A673 (cell line): ENCODE measurements around the gene ZNRD2. TPM values are rescaled to one million over a fixed set of nuclear protein-coding genes. Genes with fewer than 3 reads are reported as not detected.

Experiments
- BruUV-seq: library from RNA; stranded (reverse); fragments of 400-500 nt; replicated peaks from 2 replicates; lab custom pipeline; 2021; lab: Mats Ljungman, UMichigan
- CTCF ChIA-PET: fragments of 300-600 bp; sonication (Branson Sonifier 250); formaldehyde crosslinking; loops from one replicate; lab custom pipeline; 2022; ENCODE audit warnings: antibody characterized with exemption; lab: Charles Lee
- POLR2A ChIA-PET: fragments of 300-600 bp; sonication (Branson Sonifier 250); formaldehyde crosslinking; loops from one replicate; lab custom pipeline; 2022; ENCODE audit warnings: antibody characterized with exemption; ENCODE audit not compliant: low non-redundant PET; lab: Charles Lee
- DNase-seq: peaks from one replicate; pipeline ENCODE4 v3.0.0-alpha.2; 2015; ENCODE audit warnings: low spot score
- H3K27ac ChIP-seq: fragments of 200-600 bp; sonication (generic); 2 replicates; pipeline ENCODE4 v1.5.1; 2016; ENCODE audit warnings: mixed run types, low read depth, mild to moderate bottlenecking, mixed read lengths, antibody characterized with exemption, low read length; ENCODE audit not compliant: poor library complexity, severe bottlenecking
- H3K27me3 ChIP-seq: fragments of 200-600 bp; sonication (generic); replicated peaks from 2 replicates; pipeline ENCODE4 v1.6.1; 2017; ENCODE audit warnings: mixed run types, low read depth, mild to moderate bottlenecking, mixed read lengths, antibody characterized with exemption, low read length; ENCODE audit not compliant: insufficient read depth, poor library complexity
- H3K36me3 ChIP-seq: fragments of 200-600 bp; sonication (generic); 2 replicates; pipeline ENCODE4 v1.6.1; 2016; ENCODE audit warnings: mixed run types, mild to moderate bottlenecking, mixed read lengths, antibody characterized with exemption, low read length; ENCODE audit not compliant: insufficient read depth, poor library complexity, severe bottlenecking
- H3K4me1 ChIP-seq: fragments of 200-600 bp; sonication (generic); 2 replicates; pipeline ENCODE4 v1.6.1; 2017; ENCODE audit warnings: mixed run types, mild to moderate bottlenecking, mixed read lengths, antibody characterized with exemption, low read length; ENCODE audit not compliant: insufficient read depth, poor library complexity, severe bottlenecking
- H3K4me3 ChIP-seq: fragments of 200-600 bp; sonication (generic); 2 replicates; pipeline ENCODE4 v1.5.1; 2016; ENCODE audit warnings: low read depth, mixed run types, mild to moderate bottlenecking, mixed read lengths, low read length; ENCODE audit not compliant: poor library complexity, severe bottlenecking
- H3K9me3 ChIP-seq: fragments of 200-600 bp; sonication (generic); 2 replicates; pipeline ENCODE4 v1.6.1; 2016; ENCODE audit warnings: mixed run types, low read depth, mild to moderate bottlenecking, mixed read lengths, antibody characterized with exemption, low read length; ENCODE audit not compliant: poor library complexity, severe bottlenecking
- EZH2 ChIP-seq: fragments of 200-600 bp; sonication (generic); IDR thresholded peaks from 2 replicates; pipeline ENCODE4 v1.6.1; 2017; ENCODE audit warnings: borderline replicate concordance, low read depth, mild to moderate bottlenecking, mixed read lengths, antibody characterized with exemption, low read length; ENCODE audit not compliant: poor library complexity, severe bottlenecking
- intact Hi-C: fragments of 100-400 bp; cut with micrococcal nuclease; formaldehyde crosslinking; loops from one replicate; pipeline ENCODE4 v1.10.0; 2022; ENCODE audit not compliant: unreplicated experiment
- total RNA-seq: library from RNA; stranded (reverse); gene quantifications from 2 replicates; pipeline ENCODE4 v1.2.3, GENCODE V29; 2021
- TF ChIP-seq, protein P1 (sequence below): fragments of 300-800, 200-600 bp; sonication (generic); conservative IDR thresholded peaks from 2 replicates; pipeline ENCODE4 v1.5.1; 2017; ENCODE audit warnings: low read depth, mild to moderate bottlenecking, antibody characterized with exemption, low read length, moderate library complexity, mixed read lengths

ZNRD2 gene
- total RNA-seq, 1 experiment from 2014 or later, result 98.9 TPM

DNA sequence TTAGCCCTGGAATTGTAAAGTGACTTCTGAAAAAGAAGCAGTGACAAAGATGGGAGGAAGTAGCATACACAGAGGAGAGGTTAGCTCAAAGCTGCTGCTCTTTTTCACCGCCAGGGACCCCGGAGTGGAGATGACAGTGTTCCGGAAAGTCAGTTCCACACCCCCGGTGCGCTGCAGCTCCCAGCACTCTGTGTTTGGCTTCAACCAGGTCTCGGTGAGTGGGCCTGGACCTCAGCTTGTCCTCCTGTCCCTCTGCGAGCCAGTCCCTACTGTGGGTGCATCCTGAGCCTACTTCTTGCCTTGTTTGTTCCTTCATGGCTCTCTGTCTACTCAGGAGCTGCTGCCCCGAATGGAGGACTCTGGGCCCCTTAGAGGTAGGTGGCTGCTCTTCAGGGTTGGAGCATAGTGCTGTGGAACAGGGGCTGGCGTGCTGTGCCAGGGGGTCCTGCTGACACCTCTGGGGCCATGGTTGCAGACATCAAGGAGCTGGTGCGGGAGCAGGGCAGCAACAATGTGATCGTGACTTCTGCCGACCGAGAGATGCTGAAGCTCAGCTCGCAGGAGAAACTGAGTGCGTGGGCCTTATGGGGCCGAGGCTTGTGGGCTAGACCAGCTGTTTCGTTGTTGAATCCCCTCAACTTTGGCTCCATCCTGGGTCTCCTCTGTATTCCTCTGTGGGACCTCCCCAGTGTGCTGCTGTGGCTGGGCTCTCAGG is 47.0 kb downstream of the ZNRD2 start:
- peak overlapping the region; percentile 92 for H3K4me3 ChIP-seq
- ChIA-PET POLR2A (no interaction called here), CTCF (no interaction called here)
- no peaks in the 10 kb centered on the region for H3K27me3 ChIP-seq
- no peak overlapping the region for H3K27ac ChIP-seq
- BruUV-seq, result no TSS peak
- peaks cover 38% of the 10 kb centered on the region for H3K36me3 ChIP-seq
- intact Hi-C loops, result no loop called here
- peaks cover 18% of the 10 kb centered on the region for H3K4me1 ChIP-seq
- no peak for DNase-seq
- H3K9me3 ChIP-seq, result no peaks in the 10 kb centered on the region
- no peak for TF ChIP-seq EZH2
- TF ChIP-seq, protein P1, sequence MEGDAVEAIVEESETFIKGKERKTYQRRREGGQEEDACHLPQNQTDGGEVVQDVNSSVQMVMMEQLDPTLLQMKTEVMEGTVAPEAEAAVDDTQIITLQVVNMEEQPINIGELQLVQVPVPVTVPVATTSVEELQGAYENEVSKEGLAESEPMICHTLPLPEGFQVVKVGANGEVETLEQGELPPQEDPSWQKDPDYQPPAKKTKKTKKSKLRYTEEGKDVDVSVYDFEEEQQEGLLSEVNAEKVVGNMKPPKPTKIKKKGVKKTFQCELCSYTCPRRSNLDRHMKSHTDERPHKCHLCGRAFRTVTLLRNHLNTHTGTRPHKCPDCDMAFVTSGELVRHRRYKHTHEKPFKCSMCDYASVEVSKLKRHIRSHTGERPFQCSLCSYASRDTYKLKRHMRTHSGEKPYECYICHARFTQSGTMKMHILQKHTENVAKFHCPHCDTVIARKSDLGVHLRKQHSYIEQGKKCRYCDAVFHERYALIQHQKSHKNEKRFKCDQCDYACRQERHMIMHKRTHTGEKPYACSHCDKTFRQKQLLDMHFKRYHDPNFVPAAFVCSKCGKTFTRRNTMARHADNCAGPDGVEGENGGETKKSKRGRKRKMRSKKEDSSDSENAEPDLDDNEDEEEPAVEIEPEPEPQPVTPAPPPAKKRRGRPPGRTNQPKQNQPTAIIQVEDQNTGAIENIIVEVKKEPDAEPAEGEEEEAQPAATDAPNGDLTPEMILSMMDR, result no peak

DNA sequence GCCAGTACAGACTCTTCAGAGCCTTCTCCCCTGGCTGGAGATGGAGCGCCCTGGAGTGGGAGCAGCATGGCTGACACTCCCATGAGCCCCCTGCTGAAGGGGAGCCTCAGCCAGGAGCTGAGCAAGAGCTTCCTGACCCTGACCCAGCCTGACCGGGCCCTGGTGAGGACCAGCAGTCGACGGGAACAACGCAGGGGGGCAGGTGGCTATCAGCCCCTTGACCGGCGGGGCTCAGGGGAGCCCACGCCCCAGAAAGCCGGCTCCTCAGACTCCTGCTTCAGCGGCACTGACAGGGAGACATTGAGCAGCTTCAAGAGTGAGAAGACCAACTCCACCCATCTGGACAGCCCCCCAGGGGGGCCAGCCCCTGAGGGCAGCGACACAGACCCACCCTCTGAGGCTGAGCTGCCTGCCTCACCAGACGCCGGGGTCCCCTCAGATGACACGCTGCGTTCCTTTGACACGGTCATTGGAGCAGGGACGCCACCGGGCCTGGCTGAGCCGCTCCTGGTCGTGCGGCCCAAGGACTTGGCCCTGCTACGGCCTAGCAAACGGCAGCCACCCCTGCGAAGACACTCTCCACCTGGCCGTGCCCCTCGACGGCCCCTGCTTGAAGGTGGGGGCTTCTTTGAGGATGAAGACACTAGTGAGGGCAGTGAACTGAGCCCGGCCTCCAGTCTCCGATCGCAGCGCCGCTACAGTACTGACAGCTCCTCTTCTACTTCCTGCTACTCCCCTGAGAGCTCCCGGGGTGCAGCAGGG is 47.9 kb downstream of the ZNRD2 start:
- no TSS peak for BruUV-seq
- CTCF ChIA-PET, result no interaction called here
- Histone ChIP-seq H3K27ac (no peak overlapping the region), H3K4me1 (peaks cover 10% of the 10 kb centered on the region), H3K4me3 (no peak overlapping the region), H3K9me3 (no peaks in the 10 kb centered on the region), H3K27me3 (no peaks in the 10 kb centered on the region), H3K36me3 (peaks cover 38% of the 10 kb centered on the region)
- TF ChIP-seq, protein P1, result no peak
- POLR2A ChIA-PET, result no interaction called here
- DNase-seq, result no peak
- intact Hi-C loops, result no loop called here

DNA sequence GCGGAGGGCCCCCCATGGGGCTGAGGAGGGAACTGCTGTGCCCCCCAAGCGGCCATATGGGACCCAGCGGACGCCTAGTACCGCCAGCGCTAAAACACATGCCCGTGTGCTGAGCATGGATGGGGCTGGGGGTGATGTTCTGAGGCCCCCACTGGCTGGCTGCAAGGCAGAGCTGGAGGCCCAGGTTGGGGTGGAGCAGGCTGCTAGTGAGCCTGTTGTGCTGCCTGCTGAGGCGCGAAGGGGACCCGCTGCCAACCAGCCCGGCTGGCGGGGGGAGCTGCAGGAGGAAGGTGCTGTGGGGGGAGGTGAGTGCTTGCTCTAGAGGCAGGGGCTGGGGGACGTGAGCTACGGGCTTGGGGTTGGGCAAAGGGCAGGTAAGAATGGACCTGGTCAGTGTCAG is 48.5 kb downstream of the ZNRD2 start:
- Histone ChIP-seq H3K27ac (no peak overlapping the region), H3K27me3 (no peaks in the 10 kb centered on the region), H3K4me3 (no peak overlapping the region), H3K36me3 (peaks cover 42% of the 10 kb centered on the region), H3K4me1 (peaks cover 7% of the 10 kb centered on the region), H3K9me3 (no peaks in the 10 kb centered on the region)
- TF ChIP-seq, protein P1, result no peak
- TF ChIP-seq EZH2, result no peak
- DNase-seq, result no peak
- ChIA-PET CTCF (no interaction called here), POLR2A (no interaction called here)
- intact Hi-C loops, result no loop called here
- BruUV-seq, result no TSS peak
